SK-N-SH (cell line): Measurements from ENCODE around the gene CADM2.

ENCODE experiments used
- CTCF ChIP-seq: fragments of 200-600 bp; sonication (generic); IDR thresholded peaks from 2 replicates; pipeline ENCODE4 v1.6.1; 2017; ENCODE audit warnings: antibody characterized with exemption, mild to moderate bottlenecking, moderate library complexity
- FOXM1 ChIP-seq: IDR thresholded peaks from 2 replicates; pipeline ENCODE4 v1.4.0; 2012; ENCODE audit warnings: low read depth, mild to moderate bottlenecking
- MAX ChIP-seq: IDR thresholded peaks from 2 replicates; pipeline ENCODE4 v1.4.0; 2012; ENCODE audit warnings: low read depth
- TAF1 ChIP-seq: IDR thresholded peaks from 2 replicates; pipeline ENCODE4 v1.6.1; 2012; ENCODE audit warnings: low read depth, mild to moderate bottlenecking, low read length, moderate library complexity, borderline replicate concordance
- USF2 ChIP-seq: fragments of 150-350 bp; IDR thresholded peaks from 2 replicates; pipeline ENCODE4 v1.6.1; 2017; ENCODE audit warnings: antibody characterized with exemption, low read length, low read depth, borderline replicate concordance
- YY1 ChIP-seq: IDR thresholded peaks from 2 replicates; pipeline ENCODE4 v1.4.0; 2012; ENCODE audit warnings: low read depth, mild to moderate bottlenecking

GRCh38 chr3:85574006-85574705, 615.4 kb downstream of the CADM2 start:
- no peak for TF ChIP-seq YY1
- TF ChIP-seq CTCF, result no peak
- no peak for TF ChIP-seq TAF1
- no peak for TF ChIP-seq FOXM1
- TF ChIP-seq MAX, result no peak
- no peak for TF ChIP-seq USF2
